AG09309 (cell line): ENCODE measurements around the gene ARHGAP6.
A peak's percentile ranks its signal among the peaks of the same experiment; 100 is the strongest.

Experiments
- DNase-seq: peaks from one replicate; pipeline ENCODE4 v3.0.0-alpha.2; 2010; ENCODE audit warnings: low read depth
- H3K4me3 ChIP-seq: 2 replicates; pipeline ENCODE4 v1.5.1; 2011; ENCODE audit warnings: mild to moderate bottlenecking, low read depth, low read length, moderate library complexity; ENCODE audit not compliant: control insufficient read depth
- CTCF ChIP-seq: IDR thresholded peaks from 2 replicates; pipeline ENCODE4 v1.5.1; 2011; ENCODE audit warnings: mild to moderate bottlenecking, low read depth, low read length, inconsistent platforms; ENCODE audit not compliant: insufficient read depth, control insufficient read depth; ENCODE audit errors: missing control alignments

The ARHGAP6 gene

GRCh38 chrX:11164433-11164832 is 501.3 kb downstream of the ARHGAP6 start:
- H3K4me3 ChIP-seq: no peak overlapping the region
- no peak for TF ChIP-seq CTCF
- no peak for DNase-seq

DNA sequence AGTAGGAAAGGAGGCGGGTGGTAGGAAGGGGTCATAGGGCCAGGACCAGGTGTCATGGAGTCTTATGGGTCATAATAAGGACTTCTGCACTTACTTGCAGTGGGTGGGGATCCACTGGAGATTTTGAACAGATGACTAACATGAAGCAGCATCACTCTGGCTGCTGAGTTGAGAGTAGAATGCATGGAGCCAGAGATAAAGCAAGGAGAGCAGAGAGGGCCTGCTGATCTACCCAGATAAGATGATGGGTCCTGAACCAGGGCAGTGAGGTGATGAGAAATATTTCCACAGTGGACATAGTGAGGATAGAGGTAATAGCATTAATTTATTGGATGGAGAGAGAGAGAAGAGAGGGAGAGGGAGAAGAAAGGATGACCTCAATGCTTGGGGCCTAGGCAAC is 506.6 kb downstream of the ARHGAP6 start:
- DNase-seq: no peak
- TF ChIP-seq CTCF: no peak
- no peak overlapping the region for H3K4me3 ChIP-seq

DNA sequence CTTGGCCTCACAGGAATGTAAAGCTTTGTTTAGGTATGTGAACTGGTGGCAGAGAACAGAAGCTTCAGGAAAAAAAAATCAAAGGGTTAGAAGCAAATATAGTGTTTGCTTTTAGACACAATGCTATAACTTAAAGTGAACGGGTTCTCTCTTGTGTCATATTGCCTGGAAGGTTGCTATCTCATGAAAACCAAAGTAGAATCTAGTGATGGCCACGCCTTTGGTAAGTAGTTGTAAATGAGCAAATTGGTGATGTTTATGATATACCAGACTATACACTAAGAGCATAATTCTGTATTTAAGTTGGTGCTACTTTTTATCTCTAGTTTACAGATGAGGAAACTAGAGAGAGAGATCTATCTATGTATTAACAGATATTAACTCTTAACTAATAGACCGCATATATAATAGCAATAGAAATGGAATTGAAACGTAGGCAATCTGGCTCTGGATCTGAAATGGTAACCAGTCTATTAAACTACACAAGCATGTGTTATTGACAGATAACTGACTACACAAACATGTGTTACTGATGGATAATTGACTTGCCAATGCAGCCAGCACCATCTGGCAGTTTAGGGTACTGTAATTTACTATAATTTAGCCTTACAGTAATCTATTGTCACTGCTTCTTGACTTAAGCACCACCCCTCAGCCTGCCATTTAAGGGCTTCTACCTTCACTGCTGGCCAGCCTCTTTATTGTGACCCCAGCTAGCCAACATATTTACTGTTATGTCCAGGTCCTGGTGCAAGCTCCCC is 513.7 kb downstream of the ARHGAP6 start:
- TF ChIP-seq CTCF: no peak
- H3K4me3 ChIP-seq: no peak overlapping the region
- DNase-seq: no peak

- no peak for TF ChIP-seq CTCF
- no peak for DNase-seq
- H3K4me3 ChIP-seq: no peak overlapping the region
Measured at GRCh38 chrX:11148401-11148800, 517.3 kb downstream of the ARHGAP6 start.

DNA sequence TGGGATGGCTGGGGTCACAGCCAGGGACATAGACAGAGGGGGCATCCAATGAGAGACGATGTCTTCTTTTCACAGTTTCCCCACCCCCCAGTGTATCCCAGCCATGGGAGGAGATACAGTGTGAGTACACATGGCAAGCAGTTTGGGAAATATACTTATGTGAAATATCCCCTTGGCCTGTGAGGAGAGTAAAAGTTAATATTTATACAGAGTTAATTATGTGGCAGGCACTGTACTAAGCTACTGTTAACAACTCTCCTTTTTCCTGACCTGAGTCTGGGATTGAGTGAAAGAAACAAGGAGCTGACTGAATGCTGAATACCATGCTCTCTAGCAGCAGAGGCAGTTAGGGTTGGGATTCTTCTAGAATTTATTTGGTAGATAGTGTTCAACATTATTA is 519.3 kb downstream of the ARHGAP6 start:
- no peak for DNase-seq
- no peak for TF ChIP-seq CTCF
- H3K4me3 ChIP-seq: no peak overlapping the region

- H3K4me3 ChIP-seq: no peak overlapping the region
- TF ChIP-seq CTCF: peak; percentile 57
- peak; percentile 41 for DNase-seq
Measured at GRCh38 chrX:11143931-11144678, 521.6 kb downstream of the ARHGAP6 start.
